GM15510 (cell line): Measurements from ENCODE around the gene CAPNS1.

Experiments used
- POLR2A ChIP-seq: IDR thresholded peaks from 3 replicates; pipeline ENCODE4 v1.6.1; 2011; ENCODE audit warnings: borderline replicate concordance; ENCODE audit not compliant: insufficient read length; ENCODE audit errors: extremely low read depth

Gene CAPNS1

DNA sequence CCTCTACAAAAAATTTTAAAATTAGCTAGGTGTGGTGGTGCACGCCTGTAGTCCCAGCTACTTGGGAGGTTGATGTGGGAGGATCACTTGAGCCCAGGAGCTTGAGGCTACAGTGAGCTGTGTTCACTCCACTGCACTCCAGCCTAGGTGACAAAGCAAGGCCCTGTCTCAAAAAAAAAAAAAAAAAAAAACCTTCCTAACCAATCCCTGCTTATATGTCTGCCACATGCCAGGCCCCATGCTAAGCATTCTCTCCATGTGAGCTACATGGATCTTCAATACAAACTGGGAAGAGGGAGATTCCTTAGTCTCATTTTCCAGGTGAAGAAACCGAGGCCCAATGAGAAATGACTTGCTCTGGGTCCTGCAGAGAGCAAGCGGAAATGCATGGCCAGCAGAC is 31.2 kb upstream of the CAPNS1 start:
- no peak for TF ChIP-seq POLR2A

DNA sequence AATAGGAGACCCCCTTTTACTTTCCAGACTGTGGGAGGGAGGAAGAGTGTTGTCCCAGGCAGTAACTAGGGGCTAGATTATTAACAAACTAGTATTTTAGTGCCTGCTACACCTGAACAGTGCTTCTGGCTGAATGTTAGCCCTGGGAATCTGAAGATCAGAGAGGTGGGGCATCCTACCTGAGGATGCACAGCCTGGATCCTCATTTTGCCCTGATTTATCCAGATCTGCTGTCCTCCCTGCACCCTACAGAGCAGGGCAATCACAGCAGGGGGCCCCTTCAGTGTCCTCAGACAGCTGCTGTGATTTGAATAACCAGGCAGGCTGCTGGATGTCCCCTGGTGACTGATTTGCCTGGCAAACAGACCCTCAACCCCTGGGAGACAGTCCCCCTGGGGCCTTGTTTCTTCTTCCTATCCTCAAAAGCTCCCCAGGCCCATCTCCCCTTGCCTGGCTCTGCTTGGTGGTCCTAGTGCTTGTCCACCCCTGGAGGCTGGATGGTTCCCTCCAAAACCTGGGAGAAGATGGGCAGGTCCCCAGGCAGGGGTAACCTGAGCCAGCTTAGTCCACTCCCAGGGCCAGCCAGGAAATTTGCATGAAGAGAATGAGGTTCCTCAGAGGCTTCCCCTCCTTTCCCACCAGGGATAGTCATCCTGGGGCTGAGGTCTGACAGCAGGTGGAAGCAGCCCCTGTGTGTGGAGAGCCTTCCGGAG is 29.2 kb upstream of the CAPNS1 start, which contains the start of gene OVOL3:
OVOL3 (plus strand) TSS at position 657 of the 713 bp plus-strand sequence. CDS start 60 bp downstream, outside the sequence.
- no peak for TF ChIP-seq POLR2A

DNA sequence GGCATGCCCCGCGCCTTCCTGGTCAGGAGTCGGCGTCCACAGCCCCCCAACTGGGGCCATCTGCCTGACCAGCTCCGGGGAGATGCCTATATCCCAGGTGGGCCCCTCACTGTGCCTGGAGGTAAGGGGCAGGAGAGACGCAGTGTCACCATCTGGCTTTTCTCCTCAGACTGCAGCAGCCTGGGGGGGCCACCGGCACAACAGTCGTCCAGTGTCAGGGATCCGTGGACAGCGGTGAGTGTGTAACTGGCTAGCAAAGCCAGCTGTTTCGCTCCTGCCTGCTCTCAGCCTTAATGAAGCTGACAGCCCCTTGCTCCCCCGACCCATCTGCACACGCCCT is 28.7 kb upstream of the CAPNS1 start:
- TF ChIP-seq POLR2A: no peak

DNA sequence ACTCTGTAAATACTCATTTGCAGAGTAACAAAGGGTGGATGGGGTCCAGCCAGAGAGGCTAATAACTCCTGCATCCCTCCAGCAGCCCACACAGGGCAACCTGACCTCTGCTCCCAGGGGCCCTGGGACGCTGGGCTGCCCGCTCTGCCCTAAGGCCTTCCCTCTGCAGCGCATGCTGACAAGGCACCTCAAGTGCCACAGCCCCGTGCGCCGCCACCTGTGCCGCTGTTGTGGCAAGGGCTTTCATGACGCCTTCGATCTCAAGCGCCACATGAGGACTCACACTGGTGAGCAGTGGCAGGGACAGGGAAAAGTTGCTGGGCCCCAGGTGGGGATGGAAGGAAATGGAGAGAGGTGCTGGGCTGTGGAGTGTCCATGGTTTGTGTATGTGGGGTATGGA is 27.2 kb upstream of the CAPNS1 start:
- TF ChIP-seq POLR2A: no peak

DNA sequence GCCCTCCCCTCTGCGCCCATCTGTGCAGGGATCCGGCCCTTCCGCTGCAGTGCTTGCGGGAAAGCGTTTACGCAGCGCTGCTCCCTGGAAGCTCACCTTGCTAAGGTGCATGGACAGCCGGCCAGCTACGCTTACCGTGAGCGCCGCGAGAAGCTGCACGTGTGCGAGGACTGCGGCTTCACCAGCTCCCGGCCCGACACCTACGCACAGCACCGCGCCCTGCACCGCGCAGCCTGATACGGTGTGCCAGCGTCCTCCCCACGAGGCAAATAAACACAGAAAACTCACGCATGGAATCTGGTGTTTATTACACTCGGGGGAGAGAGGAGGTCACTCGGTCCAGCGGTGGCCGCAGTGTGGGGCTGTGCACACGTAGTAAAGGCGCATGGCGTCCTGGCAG is 26.4 kb upstream of the CAPNS1 start:
- no peak for TF ChIP-seq POLR2A

DNA sequence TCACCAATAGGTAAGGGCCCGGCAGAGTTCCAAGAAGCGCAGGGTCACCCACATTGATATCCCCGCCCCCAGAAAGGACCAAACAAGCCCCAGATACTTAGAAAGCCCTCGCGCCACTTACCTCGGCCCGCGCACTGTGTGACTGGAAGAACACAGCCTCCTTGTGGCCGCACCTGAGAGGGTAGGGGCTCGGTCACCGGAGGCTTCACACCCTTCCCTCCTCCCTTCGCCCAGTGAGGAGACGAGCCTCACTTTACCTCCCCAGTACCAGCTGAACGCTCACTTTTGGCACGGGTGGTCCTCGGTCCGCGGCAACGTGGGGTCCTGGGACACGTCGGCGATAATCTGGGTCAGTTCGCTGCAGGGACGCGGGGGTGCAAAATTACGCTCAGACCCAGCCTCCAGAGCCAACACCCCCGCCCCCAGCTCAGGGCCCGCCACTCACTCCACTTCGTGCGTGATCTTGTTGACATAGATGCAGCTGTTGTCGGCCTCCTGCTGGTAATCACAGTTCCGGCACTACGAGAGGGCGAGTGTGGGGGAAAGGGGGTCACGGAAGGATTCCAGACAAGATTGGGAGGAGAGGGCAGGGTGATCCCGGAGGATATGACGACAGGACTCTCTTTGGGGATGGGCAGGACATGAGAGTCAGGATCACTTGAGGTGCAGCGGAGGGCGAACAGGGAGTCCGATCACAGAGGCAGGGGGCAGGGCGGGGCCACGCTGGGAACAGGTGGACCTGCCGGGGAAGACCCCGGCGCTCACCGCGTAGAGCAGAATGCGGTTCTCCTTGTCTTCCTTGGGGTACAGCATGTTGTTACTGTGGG is 25.8 kb upstream of the CAPNS1 start:
- no peak for TF ChIP-seq POLR2A

DNA sequence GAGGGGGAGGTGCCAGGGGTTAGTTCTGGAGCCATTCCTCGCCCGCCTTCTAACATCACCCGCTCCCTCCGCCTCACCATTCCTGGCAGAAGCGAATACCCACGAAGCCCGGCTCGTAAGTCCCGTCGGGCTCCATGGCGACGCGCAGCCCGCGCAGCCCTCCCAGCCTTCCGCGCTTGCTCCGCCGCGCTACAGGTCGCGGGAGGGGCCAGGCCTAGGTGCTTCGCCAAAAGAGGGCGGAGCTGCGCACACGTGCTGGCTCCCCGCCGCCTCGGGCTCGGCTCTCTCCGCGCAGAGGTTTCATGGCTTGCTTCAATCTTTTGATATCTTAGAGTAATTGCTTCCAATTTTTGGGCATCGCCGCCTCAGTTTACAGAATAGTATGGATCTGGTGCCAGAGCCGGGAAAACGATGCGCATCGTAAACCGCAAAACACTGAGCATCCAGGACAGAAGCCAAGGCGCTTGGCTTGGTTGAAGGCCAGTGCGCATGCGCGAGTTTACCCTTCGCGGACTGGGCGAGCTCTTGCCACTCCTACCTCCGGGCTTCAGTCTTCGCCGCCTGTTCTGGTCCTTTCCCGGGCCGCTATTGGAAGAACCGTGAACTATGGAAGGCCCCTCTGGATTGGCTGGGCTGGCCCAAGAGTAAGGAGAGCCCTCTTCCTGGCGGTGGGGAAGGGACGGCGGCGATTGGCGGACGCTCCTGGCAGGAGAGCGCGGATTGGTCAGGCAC is 25.0 kb upstream of the CAPNS1 start, which contains the start of gene POLR2I:
POLR2I (minus strand) TSS at position 155 of the 732 bp plus-strand sequence; CDS start at position 136, 19 bp downstream.
- peak; percentile 63 for TF ChIP-seq POLR2A

DNA sequence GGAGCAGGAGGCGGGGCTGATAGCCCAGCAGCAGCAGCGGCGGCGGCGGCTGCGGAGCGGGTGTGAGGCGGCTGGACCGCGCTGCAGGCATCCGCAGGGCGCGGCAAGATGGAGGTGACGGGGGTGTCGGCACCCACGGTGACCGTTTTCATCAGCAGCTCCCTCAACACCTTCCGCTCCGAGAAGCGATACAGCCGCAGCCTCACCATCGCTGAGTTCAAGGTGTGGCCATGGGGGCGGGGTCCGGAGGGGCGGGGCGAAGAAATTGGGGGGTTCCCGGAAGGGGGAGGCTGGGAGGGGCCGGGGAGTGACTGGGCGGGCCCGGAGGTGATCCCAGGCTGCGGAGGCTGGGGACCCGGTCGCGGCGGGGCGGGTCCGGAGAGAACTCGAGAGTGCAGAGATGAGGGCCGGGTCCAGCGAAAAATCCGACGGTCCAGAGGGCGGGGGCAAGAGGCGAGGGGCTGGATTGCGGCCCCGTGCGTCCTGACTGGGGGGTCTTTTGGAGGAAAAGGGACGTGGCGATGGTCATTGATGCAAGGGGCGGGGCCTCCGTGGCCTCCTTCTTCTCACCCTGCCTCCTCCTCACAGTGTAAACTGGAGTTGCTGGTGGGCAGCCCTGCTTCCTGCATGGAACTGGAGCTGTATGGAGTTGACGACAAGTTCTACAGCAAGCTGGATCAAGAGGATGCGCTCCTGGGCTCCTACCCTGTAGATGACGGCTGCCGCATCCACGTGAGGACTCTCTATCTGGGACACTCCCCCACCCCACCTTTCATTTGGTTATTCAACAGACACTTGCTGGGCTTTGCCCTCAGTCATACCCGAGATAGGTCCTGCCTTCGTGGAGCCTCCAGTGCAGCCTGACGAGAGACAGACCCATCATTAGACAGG is 24.2 kb upstream of the CAPNS1 start, which contains the start of gene TBCB:
TBCB (plus strand) TSS at position 16 of the 891 bp plus-strand sequence; CDS start at position 109, 93 bp downstream.
- peak; percentile 79 for TF ChIP-seq POLR2A

DNA sequence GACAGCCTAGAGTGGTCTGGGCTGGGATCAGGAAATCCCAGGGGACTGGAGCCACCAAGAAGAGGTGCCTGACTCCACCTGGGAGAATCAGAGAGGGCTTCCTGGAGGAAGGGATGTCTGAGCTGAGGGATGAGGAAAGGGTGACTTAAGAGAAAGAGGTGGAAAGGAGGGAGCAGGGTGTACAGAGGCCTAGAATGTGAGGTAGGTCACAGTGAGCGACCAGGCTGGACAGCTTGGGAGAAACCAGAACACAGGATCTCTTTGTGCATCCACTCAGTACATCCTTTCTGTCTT is 23.6 kb upstream of the CAPNS1 start:
- no peak for TF ChIP-seq POLR2A

DNA sequence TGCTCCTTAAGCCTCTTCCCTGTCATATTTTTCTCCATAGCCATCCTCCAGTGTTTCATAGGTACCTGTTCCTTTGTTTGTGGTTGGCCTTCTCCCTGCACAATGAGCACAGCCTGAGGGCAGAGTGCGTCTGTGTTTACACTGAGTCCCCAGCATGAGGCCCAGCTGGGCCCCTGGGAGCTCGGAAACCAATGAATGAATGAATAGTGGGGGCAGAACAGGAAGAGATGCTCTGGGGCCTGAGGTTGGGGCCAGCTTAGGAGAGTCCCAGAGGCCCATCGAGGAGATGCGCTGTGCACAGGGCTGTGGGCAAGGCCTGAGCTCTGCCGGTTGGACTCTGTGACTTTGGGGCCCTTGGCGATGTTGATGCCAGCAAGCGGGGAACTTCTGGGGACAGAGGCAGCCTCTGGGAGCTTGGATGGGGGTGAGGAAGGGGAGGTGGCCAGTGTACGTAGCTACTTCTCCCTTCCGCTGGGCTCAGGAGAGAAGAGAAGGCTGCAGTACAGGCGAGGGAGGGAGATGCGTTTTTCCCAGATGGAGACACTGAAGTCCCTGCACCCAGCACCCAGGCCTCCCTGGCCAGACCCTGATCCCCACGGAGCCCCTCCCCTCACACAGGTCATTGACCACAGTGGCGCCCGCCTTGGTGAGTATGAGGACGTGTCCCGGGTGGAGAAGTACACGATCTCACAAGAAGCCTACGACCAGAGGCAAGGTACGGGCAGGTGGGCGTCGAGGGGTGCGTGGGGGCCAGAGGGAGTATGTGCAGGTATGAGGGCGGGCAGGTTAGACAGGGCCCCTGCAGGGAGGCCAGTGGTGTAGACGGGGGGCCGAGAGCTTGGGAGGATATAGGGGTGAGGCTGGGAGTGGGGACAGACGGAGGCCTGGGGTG is 19.5 kb upstream of the CAPNS1 start:
- no peak for TF ChIP-seq POLR2A

DNA sequence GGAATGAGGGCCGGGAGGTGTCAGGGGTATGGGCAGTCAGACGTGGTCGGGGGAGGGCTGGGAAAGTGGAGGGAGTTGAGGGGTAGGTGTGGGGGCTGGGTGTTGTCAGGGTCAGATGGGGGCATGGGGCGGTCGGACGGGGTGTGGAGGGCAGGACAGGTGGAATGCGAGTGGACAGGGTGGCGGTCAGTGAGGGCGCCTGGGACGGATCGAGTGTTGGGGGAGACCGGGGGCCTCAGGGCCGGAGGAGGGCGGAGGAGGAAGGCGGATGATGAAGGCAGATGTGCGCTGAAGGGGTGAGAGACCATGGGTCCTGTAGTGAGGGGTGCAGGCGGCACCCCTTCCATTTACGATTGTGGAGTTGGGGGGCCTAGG is 18.9 kb upstream of the CAPNS1 start:
- TF ChIP-seq POLR2A: no peak

DNA sequence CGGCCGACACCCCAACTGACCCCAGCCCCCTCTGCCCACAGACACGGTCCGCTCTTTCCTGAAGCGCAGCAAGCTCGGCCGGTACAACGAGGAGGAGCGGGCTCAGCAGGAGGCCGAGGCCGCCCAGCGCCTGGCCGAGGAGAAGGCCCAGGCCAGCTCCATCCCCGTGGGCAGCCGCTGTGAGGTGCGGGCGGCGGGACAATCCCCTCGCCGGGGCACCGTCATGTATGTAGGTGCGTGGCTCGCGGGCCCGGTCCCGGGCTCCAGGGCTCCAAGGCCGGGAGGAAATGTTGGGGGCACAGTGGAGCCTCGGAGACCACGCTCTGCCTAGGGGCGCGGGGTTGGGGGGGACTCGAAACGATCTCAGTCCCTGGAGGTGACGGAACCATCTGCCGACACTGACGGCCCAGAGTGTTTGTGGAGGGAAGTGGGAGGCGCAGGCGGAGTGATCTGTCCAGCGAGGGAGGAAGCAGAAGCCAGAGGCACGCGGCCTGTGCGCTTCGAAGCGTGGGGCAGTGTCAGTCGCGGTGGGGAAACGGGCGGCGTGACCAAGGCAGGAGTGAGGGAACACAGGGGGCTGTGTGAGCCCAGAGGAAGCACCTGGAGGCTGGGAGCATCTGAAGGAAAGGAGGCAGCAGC is 18.3 kb upstream of the CAPNS1 start:
- TF ChIP-seq POLR2A: no peak

DNA sequence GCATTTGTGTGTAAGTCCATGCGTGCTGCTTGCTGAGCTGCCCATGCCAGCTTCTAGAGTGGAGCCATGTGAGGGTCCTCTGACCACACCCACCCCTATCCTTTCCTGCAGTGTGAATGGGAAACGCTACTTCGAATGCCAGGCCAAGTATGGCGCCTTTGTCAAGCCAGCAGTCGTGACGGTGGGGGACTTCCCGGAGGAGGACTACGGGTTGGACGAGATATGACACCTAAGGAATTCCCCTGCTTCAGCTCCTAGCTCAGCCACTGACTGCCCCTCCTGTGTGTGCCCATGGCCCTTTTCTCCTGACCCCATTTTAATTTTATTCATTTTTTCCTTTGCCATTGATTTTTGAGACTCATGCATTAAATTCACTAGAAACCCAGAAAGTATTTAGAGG is 14.3 kb upstream of the CAPNS1 start:
- TF ChIP-seq POLR2A: no peak
